ENCODE results near the gene SPAG7.

SPAG7 gene

DNA sequence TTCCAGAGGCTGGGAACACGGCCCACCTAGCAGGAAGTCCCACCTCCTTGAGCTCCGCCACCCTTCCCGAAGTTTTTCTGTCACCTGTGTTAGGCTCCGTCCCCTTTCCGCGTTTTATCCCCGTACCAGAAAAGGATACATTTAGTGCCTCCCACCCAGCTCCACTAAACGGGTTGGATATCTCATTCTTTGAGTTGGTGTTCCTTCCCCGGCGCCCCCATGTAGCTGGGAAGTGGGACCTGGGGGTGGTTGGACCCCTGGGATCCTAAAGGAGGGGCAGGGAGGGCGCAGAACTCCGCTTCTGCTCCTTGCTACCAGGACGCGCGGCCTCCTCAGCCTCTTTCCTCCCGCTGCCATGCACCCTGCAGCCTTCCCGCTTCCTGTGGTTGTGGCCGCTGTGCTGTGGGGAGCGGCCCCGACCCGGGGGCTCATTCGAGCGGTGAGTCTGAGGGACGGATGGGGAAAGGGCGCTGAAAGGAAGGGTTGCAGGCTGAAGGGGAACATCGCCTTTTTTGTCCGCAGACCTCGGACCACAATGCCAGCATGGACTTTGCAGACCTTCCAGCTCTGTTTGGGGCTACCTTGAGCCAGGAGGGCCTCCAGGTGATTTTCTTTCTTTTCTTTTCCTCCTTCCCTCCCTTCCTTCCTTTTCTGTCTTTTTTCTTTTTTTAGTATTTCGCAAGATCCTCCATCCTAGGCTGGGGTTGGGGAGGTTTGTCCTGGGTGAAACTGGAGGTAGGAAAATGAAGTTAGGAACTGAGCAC lies 26.9 kb downstream of the SPAG7 start:
- Mint-ChIP-seq H3K27ac (peak overlapping the region; percentile 97), H3K4me1 (peaks cover 54 to 75% of the 10 kb centered on the region in 2 donors), H3K9me3 (no peaks in the 10 kb centered on the region), H3K27me3 (no peaks in the 10 kb centered on the region), H3K4me3 (peak overlapping the region; percentile 81 to 82), H3K36me3 (peaks cover 58 to 76% of the 10 kb centered on the region in 2 donors)
- no peak for DNase-seq
- no peak for ATAC-seq (replicated peaks)

DNA sequence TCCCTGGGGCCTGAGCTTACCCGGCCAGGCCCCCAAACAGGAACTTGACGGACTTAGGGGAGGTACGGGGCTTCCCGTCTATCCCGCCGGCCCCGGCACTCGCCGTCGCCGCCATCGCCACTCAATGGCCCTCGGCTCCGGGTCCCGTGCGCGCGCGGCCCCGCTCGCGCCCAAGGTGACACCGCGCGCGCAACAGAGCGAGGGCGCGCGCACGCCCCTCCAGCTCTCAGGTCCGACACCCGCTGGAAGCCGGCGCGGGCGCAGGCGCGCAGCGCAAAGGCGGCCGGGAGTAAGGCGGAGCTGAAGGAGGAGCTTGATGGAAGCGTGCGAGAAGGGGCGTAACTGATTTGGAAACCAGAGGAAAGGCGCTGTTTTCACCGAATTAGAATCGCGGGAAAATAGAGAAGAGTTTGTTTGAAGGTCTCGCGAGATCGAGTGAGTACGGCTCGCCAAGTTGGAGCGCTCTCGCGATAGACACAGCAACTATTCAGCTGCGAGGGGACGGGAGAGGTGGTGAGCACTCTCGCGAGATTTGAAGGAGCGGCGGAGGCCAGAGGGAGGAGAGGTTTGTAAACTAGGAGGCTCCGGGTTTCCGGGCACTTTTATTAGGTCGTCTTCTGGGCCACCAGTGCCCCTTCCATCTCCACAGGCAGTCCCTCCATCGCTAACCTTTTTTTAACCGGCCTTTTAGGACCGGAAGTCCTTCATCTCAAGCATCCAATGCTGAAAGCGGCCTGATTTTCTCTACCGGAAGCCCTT lies 27.6 kb downstream of the SPAG7 start, which contains the start of the genes RNF167 and SLC25A11:
Gene RNF167, plus strand, starts transcription at position 473 of the 759 bp plus-strand sequence. CDS start 642 bp downstream, outside the sequence.
Gene SLC25A11, minus strand, starts transcription at position 251 of the 759 bp plus-strand sequence. Its CDS starts 136 bp downstream, at position 115.
- ATAC-seq (replicated peaks) (peak; percentile 84 to 87), DNase-seq (peak; percentile 98)
- Mint-ChIP-seq H3K4me3 (peak within 1 kb of the TSS; percentile 81 to 82), H3K27me3 (no peaks in the 10 kb centered on the region), H3K36me3 (peaks cover 52 to 70% of the 10 kb centered on the region in 2 donors), H3K27ac (peak within 1 kb of the TSS; percentile 97), H3K4me1 (peaks cover 46 to 68% of the 10 kb centered on the region in 2 donors), H3K9me3 (no peaks in the 10 kb centered on the region)

GRCh38 chr17:4939546-4939795 lies 28.1 kb downstream of the SPAG7 start:
- ATAC-seq (replicated peaks) (peak; percentile 2 to 3), DNase-seq (no peak)
- H3K9me3 Mint-ChIP-seq = no peaks in the 10 kb centered on the region
- peak overlapping the region; percentile 85 for H3K27ac Mint-ChIP-seq
- H3K4me3 Mint-ChIP-seq = peak overlapping the region; percentile 81 to 82
- peaks cover under 1 to 2% of the 10 kb centered on the region in 2 donors for H3K27me3 Mint-ChIP-seq
- peaks cover 43 to 66% of the 10 kb centered on the region in 2 donors for H3K4me1 Mint-ChIP-seq
- peaks cover 49 to 68% of the 10 kb centered on the region in 2 donors for H3K36me3 Mint-ChIP-seq

DNA sequence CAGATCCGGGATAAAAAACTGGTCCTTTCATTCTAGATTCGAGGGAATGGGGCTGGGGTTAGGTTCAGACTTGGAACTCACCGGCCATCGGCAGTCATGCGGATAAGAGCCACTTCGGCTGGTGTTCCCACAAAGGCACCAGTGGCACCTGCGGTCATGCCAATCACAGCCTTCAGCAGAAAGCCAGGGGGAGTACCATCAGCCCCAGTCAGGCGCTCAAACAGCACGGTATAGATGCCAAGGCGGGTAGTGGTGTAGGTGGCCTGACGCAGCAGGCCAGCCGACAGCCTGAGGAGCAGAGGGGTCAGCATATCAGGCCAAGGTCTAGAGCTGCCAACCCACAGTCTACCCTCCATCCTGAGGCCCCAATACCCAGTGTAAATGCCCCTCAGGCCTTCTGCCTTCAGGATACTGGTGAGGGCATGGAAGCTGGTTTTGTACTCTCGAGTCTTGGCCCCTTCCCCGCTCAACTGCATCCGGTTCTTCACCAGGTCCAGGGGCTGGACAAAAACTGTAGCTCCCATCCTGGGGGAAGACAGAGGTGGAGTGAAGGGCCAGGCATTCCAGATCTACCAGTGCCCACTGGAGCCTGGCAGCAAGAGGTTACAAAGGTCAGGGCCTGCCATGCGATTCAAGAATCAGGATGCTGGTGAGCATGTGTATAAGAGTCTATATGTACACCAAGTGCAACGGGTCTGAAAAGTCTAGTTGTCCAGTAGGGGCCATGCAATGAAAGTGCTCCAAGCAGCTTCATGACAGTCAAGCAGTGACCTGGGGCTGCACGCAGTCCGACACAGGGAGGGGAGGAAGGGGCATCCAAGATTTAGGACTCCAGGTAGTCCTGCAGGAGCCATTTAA lies 28.7 kb downstream of the SPAG7 start:
- no peak for DNase-seq
- H3K27me3 Mint-ChIP-seq = peaks cover 7 to 8% of the 10 kb centered on the region in 2 donors
- H3K27ac Mint-ChIP-seq = peak overlapping the region; percentile 85
- H3K4me1 Mint-ChIP-seq = peaks cover 43 to 66% of the 10 kb centered on the region in 2 donors
- H3K4me3 Mint-ChIP-seq = peak overlapping the region; percentile 81 to 82
- H3K36me3 Mint-ChIP-seq = peaks cover 46 to 68% of the 10 kb centered on the region in 2 donors
- ATAC-seq (replicated peaks) = no peak
- H3K9me3 Mint-ChIP-seq = no peaks in the 10 kb centered on the region

DNA sequence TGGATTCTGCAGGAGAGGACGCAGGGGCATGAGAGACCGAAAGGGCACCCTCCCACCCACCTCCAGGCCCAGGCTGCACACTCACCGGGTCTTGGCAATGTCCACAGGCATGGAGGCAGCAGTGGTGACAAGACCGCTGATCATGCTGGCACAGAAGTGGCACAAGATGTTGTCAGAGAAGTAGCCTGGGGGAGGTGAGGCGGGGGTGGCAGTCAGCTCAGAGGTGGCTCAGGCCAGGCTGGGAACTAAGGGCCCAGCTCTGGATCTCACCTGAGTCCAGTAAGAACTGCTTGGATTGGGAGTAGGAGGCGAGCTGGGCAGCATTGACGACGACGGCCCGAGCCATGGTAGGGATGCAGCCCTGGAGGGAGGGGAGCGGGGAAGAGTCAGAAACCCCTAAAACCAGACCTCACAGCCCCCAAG lies 29.5 kb downstream of the SPAG7 start:
- peaks cover 45 to 66% of the 10 kb centered on the region in 2 donors for H3K4me1 Mint-ChIP-seq
- peak overlapping the region; percentile 49 for H3K27ac Mint-ChIP-seq
- H3K4me3 Mint-ChIP-seq = peak overlapping the region; percentile 81 to 82
- peaks cover 15 to 16% of the 10 kb centered on the region in 2 donors for H3K27me3 Mint-ChIP-seq
- no peak for ATAC-seq (replicated peaks)
- no peaks in the 10 kb centered on the region for H3K9me3 Mint-ChIP-seq
- peaks cover 40 to 70% of the 10 kb centered on the region in 2 donors for H3K36me3 Mint-ChIP-seq
- DNase-seq = no peak

GRCh38 chr17:4937553-4937952 lies 30.1 kb downstream of the SPAG7 start:
- Mint-ChIP-seq H3K4me1 (peaks cover 45 to 66% of the 10 kb centered on the region in 2 donors), H3K27ac (no peak overlapping the region), H3K36me3 (peaks cover 40 to 65% of the 10 kb centered on the region in 2 donors), H3K4me3 (no peak overlapping the region), H3K27me3 (peaks cover 17 to 20% of the 10 kb centered on the region in 2 donors), H3K9me3 (no peaks in the 10 kb centered on the region)
- ATAC-seq (replicated peaks) (no peak), DNase-seq (no peak)

DNA sequence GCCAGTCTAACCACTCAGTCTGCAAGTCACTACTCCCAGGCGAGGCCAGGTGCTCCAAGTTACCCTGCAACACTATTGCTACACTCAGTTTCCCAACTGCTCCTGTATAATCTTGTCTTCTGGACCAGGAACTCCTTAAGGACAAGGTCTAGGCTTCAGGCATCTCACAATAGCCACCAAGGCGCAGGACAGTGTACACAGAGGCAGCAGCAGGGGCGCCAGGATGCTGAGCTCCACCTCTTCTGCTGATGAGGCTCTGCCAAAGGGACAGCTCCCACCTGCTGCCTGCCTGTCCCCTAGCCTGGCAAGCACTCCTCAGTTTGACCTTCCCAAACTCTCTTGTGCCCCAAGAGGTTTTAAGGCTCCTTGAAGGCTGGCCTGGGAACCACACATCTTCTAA lies 31.2 kb downstream of the SPAG7 start:
- peaks cover 35 to 61% of the 10 kb centered on the region in 2 donors for H3K36me3 Mint-ChIP-seq
- peak overlapping the region; percentile 52 for H3K27ac Mint-ChIP-seq

DNA sequence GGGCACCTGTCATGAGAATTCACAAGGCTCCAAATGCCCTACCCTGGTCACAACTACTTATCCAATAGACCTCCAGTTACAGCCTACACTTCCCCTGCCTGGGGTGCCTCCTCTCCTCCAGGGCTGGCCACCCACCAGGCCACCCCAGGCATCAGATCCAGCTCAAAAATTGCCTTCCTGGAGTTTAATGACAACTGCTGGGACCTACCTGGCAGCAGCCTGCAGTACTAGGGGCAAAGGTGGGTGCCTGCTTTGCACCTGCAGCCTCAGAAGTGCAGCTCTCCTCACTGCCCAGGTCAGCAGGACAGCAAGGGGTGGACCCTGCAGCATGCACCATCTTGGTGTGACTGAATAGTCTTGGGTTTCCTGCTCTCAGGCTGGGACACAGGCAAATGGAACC lies 32.0 kb downstream of the SPAG7 start:
- Mint-ChIP-seq H3K27ac (no peak overlapping the region), H3K36me3 (peaks cover 34 to 61% of the 10 kb centered on the region in 2 donors), H3K27me3 (peaks cover 17 to 21% of the 10 kb centered on the region in 2 donors), H3K4me3 (no peak overlapping the region), H3K4me1 (peaks cover 41 to 66% of the 10 kb centered on the region in 2 donors), H3K9me3 (no peaks in the 10 kb centered on the region)
- no peak for ATAC-seq (replicated peaks)
- DNase-seq = no peak

More for the DNA sequence above, 31.2 kb downstream of the SPAG7 start:
- ATAC-seq (replicated peaks) = no peak
- H3K27me3 Mint-ChIP-seq = peaks cover 17 to 21% of the 10 kb centered on the region in 2 donors
- H3K4me3 Mint-ChIP-seq = no peak overlapping the region
- peaks cover 41 to 66% of the 10 kb centered on the region in 2 donors for H3K4me1 Mint-ChIP-seq
- no peaks in the 10 kb centered on the region for H3K9me3 Mint-ChIP-seq
- DNase-seq = no peak

DNA sequence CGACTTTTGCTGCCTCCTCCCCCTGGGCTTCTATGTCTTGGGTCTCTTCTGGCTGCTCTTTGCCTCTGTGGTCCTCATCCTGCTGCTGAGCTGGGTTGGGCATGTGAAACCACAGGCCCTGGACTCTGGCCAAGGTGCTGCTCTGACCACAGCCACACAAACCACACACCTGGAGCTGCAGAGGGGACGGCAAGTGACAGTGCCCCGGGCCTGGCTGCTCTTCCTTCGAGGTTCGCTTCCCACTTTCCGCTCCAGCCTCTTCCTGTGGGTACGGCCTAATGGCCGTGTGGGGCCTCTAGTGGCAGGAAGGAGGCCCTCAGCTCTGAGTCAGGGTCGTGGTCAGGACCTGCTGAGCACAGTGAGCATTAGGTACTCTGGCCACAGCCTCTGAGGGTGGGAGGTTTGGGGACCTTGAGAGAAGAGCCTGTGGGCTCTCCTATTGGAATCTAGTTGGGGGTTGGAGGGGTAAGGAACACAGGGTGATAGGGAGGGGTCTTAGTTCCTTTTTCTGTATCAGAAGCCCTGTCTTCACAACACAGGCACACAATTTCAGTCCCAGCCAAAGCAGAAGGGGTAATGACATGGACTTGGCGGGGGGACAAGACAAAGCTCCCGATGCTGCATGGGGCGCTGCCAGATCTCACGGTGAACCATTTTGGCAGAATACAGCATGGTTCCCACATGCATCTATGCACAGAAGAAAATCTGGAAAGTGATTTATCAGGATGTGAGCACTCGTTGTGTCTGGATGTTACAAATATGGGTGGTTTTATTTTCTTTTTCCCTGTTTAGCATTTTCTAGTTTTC lies 33.2 kb downstream of the SPAG7 start:
- Mint-ChIP-seq H3K9me3 (no peaks in the 10 kb centered on the region), H3K4me3 (peak overlapping the region; percentile 1 to 10), H3K27ac (peak overlapping the region; percentile 49), H3K36me3 (peaks cover 37 to 67% of the 10 kb centered on the region in 2 donors), H3K27me3 (peaks cover 17 to 21% of the 10 kb centered on the region in 2 donors), H3K4me1 (peaks cover 42 to 67% of the 10 kb centered on the region in 2 donors)
- DNase-seq (no peak), ATAC-seq (replicated peaks) (peak; percentile 33 to 45)

DNA sequence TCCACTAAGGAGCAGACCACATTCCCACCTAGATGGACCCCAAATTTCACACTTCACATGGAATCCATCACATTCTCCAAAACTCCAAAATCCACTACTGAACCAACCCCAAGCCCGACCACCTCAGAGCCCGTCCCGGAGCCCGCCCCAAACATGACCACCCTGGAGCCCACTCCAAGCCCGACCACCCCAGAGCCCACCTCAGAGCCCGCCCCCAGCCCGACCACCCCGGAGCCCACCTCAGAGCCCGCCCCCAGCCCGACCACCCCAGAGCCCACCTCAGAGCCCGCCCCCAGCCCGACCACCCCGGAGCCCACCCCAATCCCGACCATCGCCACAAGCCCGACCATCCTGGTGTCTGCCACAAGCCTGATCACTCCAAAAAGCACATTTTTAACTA lies 34.0 kb downstream of the SPAG7 start:
- no peak overlapping the region for H3K27ac Mint-ChIP-seq
- no peak for ATAC-seq (replicated peaks)

GRCh38 chr17:4932756-4933155 lies 34.9 kb downstream of the SPAG7 start:
- Mint-ChIP-seq H3K36me3 (peaks cover 43 to 68% of the 10 kb centered on the region in 2 donors), H3K9me3 (no peaks in the 10 kb centered on the region), H3K27me3 (peaks cover 17 to 21% of the 10 kb centered on the region in 2 donors), H3K4me1 (peaks cover 34 to 54% of the 10 kb centered on the region in 2 donors), H3K27ac (no peak overlapping the region), H3K4me3 (no peak overlapping the region)
- DNase-seq = no peak
- peak in 1 of 2 donors; percentile 33 for ATAC-seq (replicated peaks)

More for the DNA sequence above, 34.0 kb downstream of the SPAG7 start:
- peak overlapping the region; percentile 1 to 10 for H3K4me3 Mint-ChIP-seq
- H3K27me3 Mint-ChIP-seq = peaks cover 17 to 21% of the 10 kb centered on the region in 2 donors
- peaks cover 40 to 69% of the 10 kb centered on the region in 2 donors for H3K36me3 Mint-ChIP-seq
- H3K4me1 Mint-ChIP-seq = peaks cover 40 to 61% of the 10 kb centered on the region in 2 donors
- no peak for DNase-seq
- no peaks in the 10 kb centered on the region for H3K9me3 Mint-ChIP-seq

- Mint-ChIP-seq H3K4me1 (peaks cover 32 to 49% of the 10 kb centered on the region in 2 donors), H3K9me3 (no peaks in the 10 kb centered on the region), H3K36me3 (peaks cover 38 to 60% of the 10 kb centered on the region in 2 donors), H3K27ac (peak within 1 kb of the TSS; percentile 75), H3K27me3 (peaks cover 17 to 21% of the 10 kb centered on the region in 2 donors), H3K4me3 (peak within 1 kb of the TSS; percentile 26 to 54)
- ATAC-seq (replicated peaks) (peak; percentile 58 to 81), DNase-seq (no peak)
These were observed 35.7 kb downstream of the SPAG7 start, which contains the start of gene GP1BA for GRCh38 chr17:4931963-4932362. Gene GP1BA, plus strand, starts transcription at chr17:4932277. Its CDS starts 328 bp downstream, at chr17:4932605.

DNA sequence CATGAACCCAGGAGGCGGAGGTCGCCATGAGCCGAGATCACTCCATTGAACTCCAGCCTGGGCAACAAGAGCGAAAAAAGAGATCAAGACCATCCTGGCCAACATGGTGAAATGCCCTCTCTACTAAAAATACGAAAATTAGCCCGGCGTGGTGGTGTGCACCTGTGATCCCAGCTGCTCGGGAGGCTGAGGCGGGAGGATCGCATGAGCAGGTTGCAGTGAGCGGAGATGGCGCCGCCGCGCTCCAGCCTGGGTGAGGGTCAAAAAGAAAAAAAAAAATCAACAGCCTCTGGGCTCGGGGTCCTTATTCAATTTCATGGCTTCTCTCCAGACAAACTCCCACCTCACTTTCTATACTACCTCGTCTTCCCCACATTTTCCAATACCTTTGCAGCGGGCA lies 38.7 kb downstream of the SPAG7 start:
- no peaks in the 10 kb centered on the region for H3K9me3 Mint-ChIP-seq
- no peak overlapping the region for H3K4me3 Mint-ChIP-seq
- peaks cover 22 to 42% of the 10 kb centered on the region in 2 donors for H3K36me3 Mint-ChIP-seq
- H3K4me1 Mint-ChIP-seq = peaks cover 26 to 36% of the 10 kb centered on the region in 2 donors
- peaks cover 9 to 14% of the 10 kb centered on the region in 2 donors for H3K27me3 Mint-ChIP-seq
- H3K27ac Mint-ChIP-seq = no peak overlapping the region
- DNase-seq = no peak
- ATAC-seq (replicated peaks) = no peak
